NCI-H345 (cell line): ENCODE results near the gene TMC5.
"Not testable (repeated sequence)": the region's sequence is repeated elsewhere in the genome, so short reads cannot be mapped to it uniquely, and the experiment has no call there.

Experiments used
- DNase-seq: peaks from one replicate; lab custom pipeline; 2025; lab: John Stamatoyannopoulos, UW

TMC5 gene

DNA sequence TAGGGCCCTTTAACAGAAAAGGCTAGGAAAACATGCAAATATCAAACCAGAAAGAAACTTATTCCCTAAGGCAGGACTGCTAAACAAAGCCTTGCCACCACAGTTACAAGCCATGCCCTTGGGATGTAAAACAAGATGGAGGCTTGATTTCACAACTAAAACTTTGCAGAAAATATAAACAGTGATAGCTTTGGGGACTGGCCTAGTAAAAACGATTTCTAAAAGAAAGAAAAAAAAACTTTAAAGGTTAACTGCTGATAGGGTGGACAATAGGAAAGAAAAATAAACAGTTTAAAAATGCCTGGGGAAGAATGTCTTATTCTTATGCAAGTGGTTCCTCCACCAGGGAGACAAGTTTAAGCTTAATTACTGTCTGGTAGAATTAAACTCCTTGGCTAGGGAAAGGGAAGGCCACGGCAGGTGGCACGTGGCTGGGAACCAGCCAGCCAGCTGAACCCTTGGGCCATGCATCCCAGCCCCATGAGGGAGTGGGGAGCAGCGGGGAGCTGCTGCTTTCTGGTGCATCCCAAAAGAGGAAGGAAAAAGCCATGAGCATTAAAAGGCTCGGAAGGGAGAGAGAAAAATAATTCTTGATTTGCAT is 10.7 kb upstream of the TMC5 start:
- DNase-seq: no peak

- DNase-seq: peak; percentile 16
Observed at GRCh38 chr16:19410435-19411171, 7.1 kb upstream of the TMC5 start.

DNA sequence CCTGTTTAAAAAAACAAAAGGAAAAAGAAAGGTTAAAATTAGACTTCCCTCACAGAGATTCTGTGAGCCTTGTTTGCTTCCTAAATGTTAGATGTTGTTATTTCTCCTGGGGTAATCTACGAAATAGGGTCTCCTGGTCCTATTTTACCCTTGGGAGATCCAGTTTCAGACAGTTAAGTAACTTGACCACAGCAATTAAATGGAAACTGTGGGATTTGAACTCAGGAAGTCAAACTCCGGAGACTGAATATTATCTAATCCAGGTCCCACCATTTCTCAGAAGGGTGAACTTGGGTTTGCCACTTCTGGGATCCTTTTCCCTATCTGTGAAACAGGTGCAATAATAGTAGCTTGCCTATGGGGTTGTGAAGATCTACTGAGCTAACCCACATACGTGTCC is 6.4 kb upstream of the TMC5 start:
- no peak for DNase-seq

DNA sequence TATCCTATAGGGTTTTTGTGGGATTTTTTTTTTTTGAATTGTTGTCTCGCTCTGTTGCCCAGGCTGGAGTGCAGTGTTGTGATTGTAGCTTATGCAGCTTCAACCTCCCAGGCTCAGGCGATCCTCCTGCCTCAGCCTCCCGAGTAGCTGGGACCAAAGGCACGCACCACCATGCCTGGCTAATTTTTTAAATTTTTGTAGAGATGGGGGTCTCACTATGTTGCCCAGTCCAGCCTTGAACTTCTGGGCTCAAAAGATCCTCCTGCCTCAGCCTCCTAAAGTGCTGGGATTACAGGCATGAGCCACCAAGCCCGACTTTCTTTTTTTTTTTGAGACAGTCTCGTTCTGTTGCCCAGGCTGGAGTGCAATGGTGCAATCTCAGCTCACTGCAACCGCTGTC is 5.6 kb upstream of the TMC5 start:
- DNase-seq: not testable (repeated sequence)

DNA sequence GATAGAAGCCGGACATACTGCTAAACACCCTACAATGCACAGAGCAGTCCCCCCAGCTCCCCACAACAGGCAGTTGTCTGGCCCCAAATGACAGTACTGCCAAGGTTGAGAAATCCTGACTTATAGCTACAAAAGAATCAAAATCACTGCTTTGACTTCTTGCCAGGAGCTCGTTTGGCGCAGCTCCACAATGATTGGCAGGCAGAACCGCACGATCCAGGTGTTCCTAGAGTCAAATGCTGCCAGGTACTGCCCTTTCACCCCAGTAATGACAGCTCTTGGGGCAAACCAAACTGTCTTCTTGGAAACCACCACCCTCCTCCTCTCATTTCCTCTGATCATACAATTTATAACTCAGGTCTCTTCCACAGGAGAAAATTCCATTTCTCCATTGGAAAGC is 2.2 kb upstream of the TMC5 start:
- no peak for DNase-seq

- DNase-seq: no peak
Observed at GRCh38 chr16:19415918-19416317, 1.8 kb upstream of the TMC5 start.

DNA sequence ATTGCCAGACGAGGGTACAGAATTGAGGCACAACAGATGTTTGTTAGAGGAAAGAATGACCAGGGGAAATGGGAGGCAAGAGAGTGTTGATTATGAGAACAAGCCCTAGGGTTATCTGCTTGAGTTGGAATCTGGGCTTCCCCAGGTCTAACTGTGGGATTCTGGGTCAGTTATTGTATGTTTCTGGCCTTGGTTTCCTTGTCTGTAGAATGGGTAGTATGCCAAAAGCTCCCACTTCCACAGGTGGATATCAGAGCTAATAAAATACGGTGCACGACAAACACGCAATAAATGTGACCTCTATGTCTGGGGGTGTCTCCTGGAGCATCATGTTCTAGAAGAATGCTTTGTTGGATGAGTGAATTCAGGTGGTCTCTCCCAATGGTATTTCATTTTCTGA is 517 bp downstream of the TMC5 start:
- no peak for DNase-seq

DNA sequence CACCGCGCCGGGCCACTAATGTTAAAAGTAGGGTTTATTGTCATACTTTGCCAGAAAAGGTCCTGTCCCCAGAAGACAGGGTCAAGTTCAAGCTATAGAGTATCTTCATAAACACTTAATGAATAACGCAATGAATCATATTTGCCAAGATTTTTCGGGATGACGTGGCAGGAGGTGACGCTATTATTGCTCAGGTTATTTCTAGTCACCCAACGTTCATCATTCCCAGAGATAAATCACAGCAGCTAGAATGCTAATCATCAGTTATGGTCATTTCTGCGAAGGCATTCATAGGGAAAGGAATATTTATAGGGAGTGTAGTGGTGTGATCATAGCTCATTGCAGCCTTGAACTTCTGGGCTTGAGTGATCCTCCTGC is 2.0 kb downstream of the TMC5 start:
- DNase-seq: no peak

DNA sequence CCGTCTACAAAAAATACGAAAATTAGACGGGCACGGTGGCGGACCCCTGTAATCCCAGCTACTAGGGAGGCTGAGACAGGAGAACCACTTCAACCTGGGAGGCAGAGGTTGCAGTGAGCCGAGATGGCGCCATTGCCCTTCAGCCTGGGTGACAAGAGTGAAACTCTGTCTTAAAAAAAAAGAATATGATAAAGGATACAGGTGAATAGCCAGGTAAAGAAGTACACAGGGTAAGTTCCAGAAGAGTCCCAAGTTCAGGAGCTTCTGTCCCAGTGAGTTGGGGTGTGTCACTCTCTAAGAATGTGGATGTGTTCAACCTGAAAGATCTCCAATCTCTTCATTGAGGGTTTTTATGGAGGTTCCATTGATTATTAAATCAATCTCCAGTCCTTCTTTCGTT is 6.8 kb downstream of the TMC5 start:
- DNase-seq: no peak

GRCh38 chr16:19430345-19430744 is 12.7 kb downstream of the TMC5 start:
- no peak for DNase-seq

DNA sequence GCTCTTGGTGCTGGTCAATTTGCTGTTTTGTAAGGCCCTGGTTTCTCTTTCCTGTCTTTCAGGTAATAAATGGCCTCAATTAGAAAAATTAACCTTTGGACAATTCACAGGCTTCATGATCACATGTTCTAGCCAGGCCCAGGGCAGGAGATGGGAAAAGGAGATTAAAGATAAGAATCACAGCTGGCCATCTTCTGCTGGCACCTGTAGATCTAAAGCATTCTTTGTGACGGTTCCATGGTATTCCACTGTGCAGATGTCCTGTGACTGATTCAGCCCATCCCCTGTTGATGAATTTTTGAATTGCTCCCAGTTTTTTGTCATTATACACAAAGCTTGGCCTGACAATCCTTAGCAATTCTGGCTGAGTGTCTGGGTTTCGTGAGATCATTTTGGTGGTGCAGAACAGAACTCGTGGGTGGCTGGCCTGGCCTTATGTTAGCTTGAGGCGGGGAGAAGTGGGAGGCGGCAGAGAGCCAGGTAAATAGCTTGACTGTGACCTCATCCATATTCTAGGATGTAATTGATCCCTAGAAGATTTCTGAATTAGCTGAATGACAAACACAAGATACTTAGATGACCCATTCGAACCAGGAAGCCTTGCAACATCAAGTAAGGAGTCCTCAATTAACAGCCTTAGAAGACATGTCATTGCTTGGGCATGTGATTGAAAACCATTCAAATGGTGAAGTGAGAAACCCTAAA is 14.1 kb downstream of the TMC5 start:
- DNase-seq: no peak

- DNase-seq: peak; percentile 26
Observed at GRCh38 chr16:19432429-19432828, 14.7 kb downstream of the TMC5 start.

DNA sequence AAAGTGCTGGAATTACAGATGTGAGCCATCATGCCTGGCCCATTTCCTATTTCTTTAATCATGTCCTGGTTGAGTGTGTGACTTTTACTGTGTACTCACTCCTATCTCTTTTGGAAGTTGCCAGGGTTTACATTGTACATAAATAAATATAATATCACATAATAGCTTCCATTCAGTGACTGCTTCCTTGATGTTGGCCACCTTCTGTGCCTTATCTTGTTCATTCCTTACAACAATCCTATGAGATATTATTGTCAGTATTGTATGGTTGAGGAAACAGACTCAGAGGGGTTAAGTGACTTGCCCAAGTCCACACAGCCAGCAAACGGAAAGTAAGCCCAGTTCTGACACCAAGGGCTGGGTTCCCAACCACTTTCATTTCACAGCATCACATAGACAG is 16.9 kb downstream of the TMC5 start:
- no peak for DNase-seq

- DNase-seq: no peak
Observed at GRCh38 chr16:19436540-19436939, 18.9 kb downstream of the TMC5 start.

DNA sequence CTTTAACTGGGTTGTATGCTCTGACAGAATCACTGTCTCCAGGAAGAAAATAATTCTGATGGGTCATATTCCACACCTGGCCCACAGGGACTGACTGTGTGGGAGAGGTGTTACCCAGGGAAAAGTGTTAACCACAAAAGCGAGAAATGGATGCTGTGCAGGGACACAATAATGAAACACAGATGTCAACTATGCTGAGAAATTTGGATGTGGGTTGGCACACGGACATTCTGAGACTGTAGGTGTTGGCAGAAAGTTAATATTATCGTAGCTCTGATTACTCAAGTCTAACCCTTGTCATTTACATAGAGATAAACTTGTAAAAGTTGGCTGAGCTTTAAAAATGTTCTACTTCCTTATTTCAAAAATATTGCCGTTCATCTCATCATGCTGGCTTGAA is 19.6 kb downstream of the TMC5 start:
- DNase-seq: no peak

- no peak for DNase-seq
Observed at GRCh38 chr16:19438739-19439138, 21.1 kb downstream of the TMC5 start.

DNA sequence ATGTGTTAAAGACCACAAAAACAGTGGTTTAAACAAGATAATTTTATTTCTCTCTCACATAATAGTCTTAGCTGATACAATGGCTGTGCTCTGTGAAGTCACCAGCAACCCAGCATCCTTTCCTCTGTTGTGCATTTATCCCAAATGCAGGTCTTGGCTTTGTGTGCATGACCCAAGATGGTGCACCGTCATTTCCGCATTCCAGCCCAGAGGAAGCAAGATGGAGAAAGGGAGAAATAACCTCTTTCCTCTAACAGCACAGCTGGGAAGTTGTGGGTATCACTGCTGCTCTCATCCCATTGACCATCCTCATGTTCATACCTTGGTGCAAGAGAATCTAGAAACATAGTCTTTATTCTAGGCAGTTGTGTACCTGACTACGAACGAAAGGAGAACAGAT is 21.8 kb downstream of the TMC5 start:
- DNase-seq: no peak

- no peak for DNase-seq
Observed at GRCh38 chr16:19443659-19444058, 26.0 kb downstream of the TMC5 start.

- DNase-seq: no peak
Observed at GRCh38 chr16:19446300-19446846, 28.7 kb downstream of the TMC5 start.

DNA sequence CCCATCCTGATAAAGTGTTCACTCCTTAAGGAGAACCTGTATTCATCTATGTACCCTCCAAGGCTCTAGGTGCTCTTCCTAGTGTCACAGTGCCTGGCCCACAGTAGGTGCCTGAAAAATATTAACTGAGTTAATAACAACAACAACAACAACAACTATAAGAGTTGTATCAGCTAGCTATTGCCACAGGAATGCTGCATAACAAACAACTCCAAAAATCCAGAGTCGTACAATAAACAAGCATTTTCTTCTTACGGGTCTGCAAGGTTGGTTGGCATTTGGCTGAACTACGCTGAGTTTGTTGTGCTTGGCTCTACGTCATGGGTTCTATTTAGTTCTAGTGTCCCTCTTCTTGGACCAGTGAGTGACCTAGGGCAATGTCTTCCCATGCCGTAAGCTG is 29.2 kb downstream of the TMC5 start:
- no peak for DNase-seq

DNA sequence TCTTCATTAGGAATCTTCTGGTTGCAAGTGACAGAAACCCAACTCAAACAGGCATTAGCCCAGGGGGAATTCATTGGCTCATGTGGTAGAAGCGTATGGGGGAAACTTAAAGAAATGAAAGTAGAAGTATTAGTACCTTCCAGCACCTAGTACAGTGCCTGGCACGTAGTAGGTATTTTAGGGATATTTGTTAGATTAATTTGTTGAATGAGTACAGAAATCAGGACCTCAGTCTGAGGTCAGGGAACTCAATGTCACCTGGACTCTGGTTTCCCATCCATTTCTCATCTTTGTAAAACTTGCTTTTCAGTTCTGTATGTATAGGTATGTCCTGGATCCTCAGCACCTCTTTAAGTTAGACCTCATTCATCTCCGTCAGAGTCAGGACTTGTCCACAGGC is 32.5 kb downstream of the TMC5 start:
- no peak for DNase-seq

GRCh38 chr16:19458722-19459379 is 41.2 kb downstream of the TMC5 start:
- no peak for DNase-seq

DNA sequence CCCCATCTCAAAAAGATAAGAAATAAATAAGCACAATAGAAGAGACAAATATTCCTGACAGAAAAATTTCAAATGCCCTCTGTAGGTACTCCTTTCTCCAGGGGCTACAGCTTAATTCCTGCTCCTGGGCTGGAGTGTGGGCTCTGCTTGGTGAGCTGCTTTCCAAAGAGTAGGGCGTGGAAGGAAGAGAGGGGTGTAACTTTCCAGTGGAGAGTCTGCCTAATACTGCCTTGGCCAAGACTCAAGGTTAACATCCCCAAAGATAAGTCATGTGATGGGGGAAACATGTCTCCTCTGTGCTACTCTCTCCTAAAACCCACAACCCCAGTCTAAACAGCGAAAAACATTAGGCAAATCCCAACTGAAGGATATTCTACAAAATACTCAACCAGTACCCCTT is 42.7 kb downstream of the TMC5 start:
- DNase-seq: no peak
